Activated T-cell treated with anti-CD3 and anti-CD28 coated beads for 48 hours (primary cell): ENCODE results near the gene LPIN2.
"Not testable (repeated sequence)": the region's sequence is repeated elsewhere in the genome, so short reads cannot be mapped to it uniquely, and the experiment has no call there.

Experiments
- DNase-seq: peaks from one replicate; pipeline ENCODE4 v3.0.0-alpha.2; 2020; ENCODE audit warnings: low read depth

LPIN2 gene

DNA sequence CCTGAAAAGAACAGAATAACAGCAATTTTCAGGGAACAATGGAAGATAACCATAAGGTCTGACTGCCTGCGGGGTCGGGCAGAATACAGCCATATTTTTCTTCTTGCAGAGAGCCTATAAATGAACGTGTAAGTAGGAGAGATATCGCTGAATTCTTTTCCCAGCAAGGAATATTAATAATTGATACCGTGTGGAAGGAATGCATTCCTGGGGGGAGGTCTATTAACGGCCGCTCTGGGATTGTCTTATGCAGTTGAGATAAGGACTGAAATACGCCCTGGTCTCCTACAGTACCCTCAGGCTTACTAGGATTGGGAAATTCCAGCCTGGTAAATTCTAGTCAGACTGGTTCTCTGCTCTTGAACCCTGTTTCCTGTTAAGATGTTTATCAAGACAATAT is 9.2 kb downstream of the LPIN2 start:
- DNase-seq, result not testable (repeated sequence)

- no peak for DNase-seq
Measured at GRCh38 chr18:3002732-3003131, 10.2 kb downstream of the LPIN2 start.

GRCh38 chr18:2998644-2999043 is 14.3 kb downstream of the LPIN2 start:
- DNase-seq, result no peak

- no peak for DNase-seq
Measured at GRCh38 chr18:2997846-2998564, 14.9 kb downstream of the LPIN2 start.

- DNase-seq, result no peak
Measured at GRCh38 chr18:2997429-2997828, 15.5 kb downstream of the LPIN2 start.

GRCh38 chr18:2994603-2995432 is 18.1 kb downstream of the LPIN2 start:
- DNase-seq, result peak; percentile 70

DNA sequence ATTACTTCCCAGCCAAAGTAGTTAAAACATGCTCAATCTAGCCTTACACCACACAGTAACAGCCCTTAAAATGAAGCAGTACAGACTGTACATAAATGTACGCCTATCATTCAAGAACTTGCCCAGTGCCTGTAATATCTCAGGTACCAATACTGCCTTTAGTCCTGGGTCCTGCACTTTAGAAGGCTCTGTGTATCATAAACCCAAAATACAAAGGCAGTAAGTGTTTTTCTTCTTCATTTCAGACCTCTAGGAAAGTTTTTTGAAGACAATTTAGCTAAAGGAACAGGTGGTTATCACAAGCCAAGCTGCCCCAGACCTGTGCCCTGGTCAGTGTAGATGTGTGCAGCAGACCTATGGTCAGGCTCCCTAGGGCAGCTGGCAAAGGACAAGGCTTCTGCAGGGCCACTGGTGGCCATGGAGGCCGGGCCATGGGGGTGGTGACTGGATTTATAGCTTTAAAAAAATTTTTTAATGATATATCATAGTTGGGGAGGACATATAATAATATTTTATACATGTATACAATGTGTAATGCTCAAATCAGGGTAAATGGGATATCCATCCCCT is 18.8 kb downstream of the LPIN2 start:
- no peak for DNase-seq

DNA sequence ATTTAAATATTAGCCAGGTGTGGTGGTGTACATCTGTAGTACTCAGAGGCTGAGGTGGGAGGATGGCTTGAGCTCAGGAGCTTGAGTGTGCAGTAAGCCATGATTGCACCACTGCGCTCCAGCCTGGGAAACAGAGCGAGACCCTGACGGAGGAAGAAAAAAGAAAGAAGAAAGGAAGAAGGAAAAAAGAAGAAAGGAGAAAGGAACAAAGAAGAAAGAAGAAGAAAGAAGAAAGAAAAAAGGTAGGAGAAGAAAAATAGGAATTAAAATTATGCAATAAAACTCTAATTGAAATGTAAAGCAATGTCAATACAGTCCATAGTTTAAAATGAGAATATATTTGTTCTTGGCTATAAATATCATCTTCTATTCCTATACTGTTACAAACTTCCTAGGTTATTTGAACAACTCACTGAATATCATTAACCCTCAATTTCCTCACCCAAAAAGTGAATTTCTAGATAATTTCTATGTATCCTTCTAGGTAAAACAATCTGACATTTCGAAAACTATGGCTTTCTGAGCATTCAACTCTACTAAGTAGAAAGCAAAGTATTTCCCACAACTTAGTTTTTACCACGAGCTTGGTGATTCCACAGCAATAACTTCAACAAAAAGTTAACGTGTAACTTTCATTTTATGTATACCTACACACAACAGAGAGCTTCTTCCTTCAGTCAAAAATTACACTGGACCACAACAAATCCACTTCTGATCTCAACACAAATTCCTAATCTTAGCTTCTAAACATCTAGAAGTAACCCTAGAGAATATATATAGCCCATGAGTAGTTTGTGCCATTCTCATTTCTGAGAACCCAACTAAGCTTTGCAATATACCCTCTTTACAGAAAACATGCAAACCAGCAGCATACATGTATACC is 19.7 kb downstream of the LPIN2 start:
- no peak for DNase-seq

- no peak for DNase-seq
Measured at GRCh38 chr18:2990956-2991640, 21.8 kb downstream of the LPIN2 start.

- DNase-seq, result no peak
Measured at GRCh38 chr18:2987876-2988790, 24.8 kb downstream of the LPIN2 start.

GRCh38 chr18:2986150-2986865 is 26.6 kb downstream of the LPIN2 start:
- DNase-seq, result no peak

DNA sequence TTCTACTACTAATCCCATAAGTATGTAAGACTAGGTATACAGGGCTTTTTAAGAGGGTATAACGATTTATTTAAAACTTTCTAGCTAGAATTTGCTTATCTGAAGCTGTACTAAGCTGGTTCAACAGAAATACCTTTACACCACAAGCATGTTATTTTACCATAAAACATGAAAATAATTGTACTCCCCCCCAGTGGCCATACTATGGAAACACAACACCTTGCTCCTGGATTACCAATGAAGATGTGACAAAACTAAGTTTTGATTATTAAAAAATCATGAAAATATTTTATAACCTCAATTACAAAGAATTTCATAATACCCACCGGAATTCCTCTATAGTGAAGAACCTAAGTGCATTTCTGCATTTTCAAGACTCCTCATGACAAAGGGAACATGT is 27.3 kb downstream of the LPIN2 start:
- no peak for DNase-seq

DNA sequence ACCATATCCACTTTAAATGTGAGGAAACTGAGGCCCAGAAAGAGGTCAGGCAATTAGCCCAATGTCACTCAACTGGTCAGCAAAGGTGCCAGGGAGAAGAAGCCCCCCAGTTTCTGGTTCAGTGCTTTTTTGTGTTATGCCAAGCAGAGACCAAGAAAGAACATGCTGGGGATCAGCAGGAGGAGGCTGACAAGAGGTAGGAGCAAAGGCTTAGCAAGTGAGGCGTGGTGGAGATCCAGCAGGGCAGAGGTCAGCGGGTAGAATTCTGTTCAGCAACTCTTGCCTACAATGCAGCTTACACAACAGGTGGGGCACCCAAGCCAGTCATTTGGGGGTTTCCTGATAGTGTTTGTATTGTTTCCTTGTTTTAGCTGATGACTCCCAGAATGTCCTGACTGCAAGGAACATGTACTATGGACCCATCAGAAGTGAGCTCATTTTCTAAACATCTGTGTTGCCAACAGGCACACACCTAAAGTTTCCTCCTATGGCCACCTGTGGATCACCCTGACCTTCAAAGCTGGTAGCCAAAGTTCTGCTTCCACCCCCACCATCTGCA is 28.2 kb downstream of the LPIN2 start:
- DNase-seq, result no peak

DNA sequence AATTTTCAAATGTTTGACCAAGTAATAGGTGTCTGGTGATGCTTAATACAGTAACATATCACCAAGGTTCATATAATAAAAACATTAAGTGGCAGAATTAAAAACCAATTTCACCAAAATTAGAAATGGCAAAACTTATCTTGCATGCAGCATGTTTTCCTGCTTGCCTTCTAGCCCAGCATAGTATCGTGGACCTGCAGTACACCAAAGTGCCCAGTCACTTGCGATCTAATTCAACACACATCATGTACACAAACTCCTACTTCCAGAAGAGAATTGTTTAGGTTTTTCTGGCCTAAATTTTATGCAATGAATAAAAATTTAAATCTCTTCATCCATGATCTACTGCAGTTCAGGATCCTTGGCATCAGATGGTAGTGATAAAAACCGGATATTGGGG is 28.9 kb downstream of the LPIN2 start:
- DNase-seq, result no peak

- no peak for DNase-seq
Measured at GRCh38 chr18:2983296-2983695, 29.6 kb downstream of the LPIN2 start.

DNA sequence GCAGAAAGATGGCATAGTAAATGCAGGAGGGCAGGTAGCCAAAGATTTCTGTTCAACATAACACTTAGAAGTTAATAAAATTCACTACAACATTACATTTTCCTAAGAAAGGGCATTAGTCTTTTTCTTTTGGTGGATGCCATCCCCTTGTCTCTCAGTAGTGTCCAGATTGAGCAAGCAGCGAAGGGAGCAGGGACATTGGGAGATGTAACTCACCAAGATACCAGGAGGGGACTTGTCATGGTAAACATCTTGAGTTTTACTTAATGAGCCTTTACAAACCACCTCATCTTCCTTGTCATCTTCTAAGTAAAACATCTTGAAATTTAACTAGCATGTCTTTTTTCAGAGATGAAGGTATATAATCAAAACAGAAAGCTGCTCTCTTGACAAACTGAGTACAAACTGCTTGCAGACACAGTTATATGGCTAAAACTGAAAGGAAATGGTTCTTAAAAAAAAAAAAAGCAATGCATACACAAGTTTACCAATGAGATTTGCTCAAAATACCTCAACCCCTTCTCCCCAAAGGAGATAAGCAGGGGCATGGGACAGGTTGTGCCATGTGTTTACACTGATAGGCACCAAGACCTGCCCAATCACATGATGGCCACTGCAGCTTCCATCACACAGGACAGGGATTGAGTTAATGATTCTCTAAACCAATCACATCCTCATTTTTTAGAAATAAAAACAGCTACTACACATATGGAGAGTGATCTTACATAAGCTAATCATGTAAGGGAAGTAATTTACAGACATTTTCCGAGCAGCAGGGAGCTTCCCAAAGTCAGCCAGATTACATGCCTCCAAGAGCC is 30.3 kb downstream of the LPIN2 start:
- no peak for DNase-seq

DNA sequence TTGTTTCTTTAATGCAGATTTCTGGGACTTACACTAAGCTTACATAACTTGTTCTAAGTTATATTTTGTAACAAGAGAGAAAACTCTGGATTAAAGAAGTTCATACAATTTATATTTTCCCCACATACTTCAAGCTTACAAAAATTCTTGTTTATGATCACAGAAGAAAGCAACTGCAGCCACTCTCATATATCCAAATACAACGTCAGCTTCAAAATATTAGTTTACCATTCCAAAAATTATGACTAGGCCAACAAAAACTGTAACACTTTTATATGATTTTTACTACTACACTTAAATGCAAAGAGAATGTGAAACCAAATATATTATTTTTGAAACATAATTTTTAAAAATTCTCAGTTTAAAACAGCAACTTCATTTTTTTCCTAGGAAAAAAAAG is 30.9 kb downstream of the LPIN2 start:
- DNase-seq, result no peak

- DNase-seq, result no peak
Measured at GRCh38 chr18:2981212-2981728, 31.7 kb downstream of the LPIN2 start.
